Gastrocnemius medialis (tissue), 4 donors: ENCODE measurements around the gene LGALS7. TPM values are rescaled to one million over a fixed set of nuclear protein-coding genes. Genes with fewer than 3 reads are reported as not detected.
"Not testable (repeated sequence)": the region's sequence is repeated elsewhere in the genome, so short reads cannot be mapped to it uniquely, and the experiment has no call there.

ENCODE experiments used
- ATAC-seq, 2 donors: fragments of 150-250 bp; one replicate each; pipeline ENCODE4 v1.9.1; 2016
- DNase-seq, 2 donors: peaks; one replicate each; pipeline ENCODE4 v3.0.0-alpha.2; 2019
- H3K27ac ChIP-seq, 4 donors: fragments of 200-600 bp; sonication (generic); 1 replicate in 1 of 4; 2 replicates in 3 of 4; pipeline ENCODE4 v1.5.1; 2016 to 2018; ENCODE audit warnings: mild to moderate bottlenecking in 2 of 4, moderate library complexity in 1 of 4
- H3K27me3 ChIP-seq, 3 donors: fragments of 200-600 bp; sonication (generic) in 2 of 3; 1 replicate in 1 of 3; 2 replicates in 2 of 3; pipeline versions ENCODE4 v1.5.1 to v1.6.0; 2016 to 2019; ENCODE audit warnings: mild to moderate bottlenecking in 1 of 3, moderate library complexity in 1 of 3
- H3K36me3 ChIP-seq, 2 donors: fragments of 200-600 bp; sonication (generic) in 1 of 2; one replicate each; pipeline ENCODE4 v1.5.1; 2017 to 2018
- H3K4me1 ChIP-seq, 2 donors: fragments of 200-600 bp; sonication (generic) in 1 of 2; one replicate each; pipeline ENCODE4 v1.5.1; 2016 to 2017; ENCODE audit warnings: mild to moderate bottlenecking in 2 of 2
- H3K4me3 ChIP-seq, 4 donors: fragments of 200-600 bp; sonication (generic) in 3 of 4; 1 replicate in 1 of 4; 2 replicates in 3 of 4; pipeline ENCODE4 v1.5.1; 2016 to 2019; ENCODE audit warnings: mild to moderate bottlenecking in 2 of 4
- H3K9me3 ChIP-seq, 3 donors: fragments of 200-600 bp; sonication (generic) in 2 of 3; 1 replicate in 1 of 3; 2 replicates in 2 of 3; pipeline ENCODE4 v1.5.1; 2016 to 2019
- CTCF ChIP-seq, 5 experiments: fragments of 450-650 bp in 3 of 5; fragments of 200-600 bp in 2 of 5; sonication (generic) in 2 of 5; IDR thresholded peaks in 4 of 5; conservative IDR thresholded peaks in 1 of 5; 1 replicate in 4 of 5; 2 replicates in 1 of 5; pipeline ENCODE4 v1.5.1; 2016 to 2019; ENCODE audit warnings: antibody characterized with exemption in 5 of 5, mild to moderate bottlenecking in 3 of 5, moderate library complexity in 3 of 5
- POLR2A ChIP-seq, 2 donors: fragments of 450-650 bp; IDR thresholded peaks; one replicate each; pipeline ENCODE4 v1.6.1; 2017; ENCODE audit warnings: antibody characterized with exemption in 2 of 2, mild to moderate bottlenecking in 2 of 2, moderate library complexity in 2 of 2
- in situ Hi-C, 4 donors: fragments of 200-750 bp; cut with MboI; loops; one replicate each; pipeline versions ENCODE4 v1.15.0 to v1.8.0; 2017; ENCODE audit warnings: low sequenced_read_pairs in 4 of 4
- intact Hi-C: fragments of 100-400 bp; cut with DNase I; formaldehyde crosslinking; loops from one replicate; pipeline ENCODE4 v1.15.1; 2023; ENCODE audit warnings: low total_unique reads
- total RNA-seq, 4 donors: library from RNA; depleted of rRNA; stranded (reverse); fragments of >200 nt; gene quantifications; one replicate each; pipeline versions ENCODE4 v1.1.0 to v1.2.3, GENCODE V29; 2016

LGALS7 gene
- total RNA-seq, 4 donors from 2014 or later: not detected

- Histone ChIP-seq H3K27me3 (peaks cover 0 to 5% (median 4%) of the 10 kb centered on the region in 3 donors), H3K9me3 (no peaks in the 10 kb centered on the region), H3K27ac (no peak overlapping the region), H3K4me1 (no peaks in the 10 kb centered on the region), H3K4me3 (no peak overlapping the region), H3K36me3 (no peaks in the 10 kb centered on the region)
- intact Hi-C loops (no loop called here), in situ Hi-C loops (no loop called here)
- TF ChIP-seq CTCF (IDR thresholded peaks at IDR 0.05 in 4 of 5, conservative IDR thresholded peaks at IDR 0.05 in 1 of 5) (no peak), POLR2A (IDR thresholded peaks at IDR 0.05) (no peak)
- no peak for DNase-seq
- ATAC-seq: no peak
Observed at GRCh38 chr19:38793177-38793576, 19.9 kb upstream of the LGALS7 start.

GRCh38 chr19:38792250-38793111 is 19.2 kb upstream of the LGALS7 start:
- Histone ChIP-seq H3K27ac (no peak overlapping the region), H3K36me3 (no peaks in the 10 kb centered on the region), H3K4me1 (no peaks in the 10 kb centered on the region), H3K4me3 (peak overlapping the region; percentile 19 to 39 (median 34)), H3K27me3 (peaks cover 0 to 5% (median 4%) of the 10 kb centered on the region in 3 donors), H3K9me3 (no peaks in the 10 kb centered on the region)
- in situ Hi-C loops (no loop called here), intact Hi-C loops (no loop called here)
- DNase-seq (no peak), ATAC-seq (no peak)
- TF ChIP-seq CTCF (IDR thresholded peaks at IDR 0.05 in 4 of 5, conservative IDR thresholded peaks at IDR 0.05 in 1 of 5) (no peak), POLR2A (IDR thresholded peaks at IDR 0.05) (no peak)

- H3K36me3 ChIP-seq, intact Hi-C loops, H3K27me3 ChIP-seq, H3K4me1 ChIP-seq, H3K9me3 ChIP-seq, in situ Hi-C loops, DNase-seq, H3K27ac ChIP-seq: not testable (repeated sequence)
- peak overlapping the region in 1 of 4 donors; percentile 35 for H3K4me3 ChIP-seq
- peak; percentile 51 to 53 for ATAC-seq
Observed at GRCh38 chr19:38791451-38792064, 18.2 kb upstream of the LGALS7 start.

- DNase-seq, H3K27ac ChIP-seq, H3K27me3 ChIP-seq, intact Hi-C loops, in situ Hi-C loops, H3K36me3 ChIP-seq, H3K9me3 ChIP-seq, ATAC-seq, H3K4me1 ChIP-seq: not testable (repeated sequence)
- peak overlapping the region in 1 of 4 donors; percentile 35 for H3K4me3 ChIP-seq
Observed at GRCh38 chr19:38790507-38791403, 17.4 kb upstream of the LGALS7 start.

- Histone ChIP-seq H3K9me3 (no peaks in the 10 kb centered on the region), H3K36me3 (no peaks in the 10 kb centered on the region), H3K27me3 (peaks cover 0 to 5% (median 4%) of the 10 kb centered on the region in 3 donors), H3K4me1 (no peaks in the 10 kb centered on the region), H3K4me3 (no peak within 1 kb of the TSS), H3K27ac (no peak within 1 kb of the TSS)
- no peak for DNase-seq
- in situ Hi-C loops: no loop called here
- intact Hi-C loops: no loop called here
- no peak for TF ChIP-seq POLR2A (IDR thresholded peaks at IDR 0.05)
- no peak for TF ChIP-seq CTCF (IDR thresholded peaks at IDR 0.05 in 4 of 5, conservative IDR thresholded peaks at IDR 0.05 in 1 of 5)
- ATAC-seq: no peak
Observed at GRCh38 chr19:38788478-38789243, 15.3 kb upstream of the LGALS7 start, which contains the start of gene LGALS7B. TSS of gene LGALS7B (plus strand) at chr19:38789200. CDS start at chr19:38789227, 27 bp downstream.
